ENCODE measurements around the gene TIGD6.
A peak's percentile ranks its signal among the peaks of the same experiment; 100 is the strongest.
"Not testable (repeated sequence)": the region's sequence is repeated elsewhere in the genome, so short reads cannot be mapped to it uniquely, and the experiment has no call there.

Gene TIGD6

GRCh38 chr5:150000256-150000989 lies at the start of gene TIGD6, which contains the start of gene HMGXB3:
Gene TIGD6 (minus strand): TSS chr5:150000654. CDS start chr5:149996348, 4,306 bp downstream.
Gene HMGXB3 (plus strand): TSS chr5:150000739. CDS start chr5:150004853, 4,114 bp downstream.
- DNase-seq, result peak; percentile 78

DNA sequence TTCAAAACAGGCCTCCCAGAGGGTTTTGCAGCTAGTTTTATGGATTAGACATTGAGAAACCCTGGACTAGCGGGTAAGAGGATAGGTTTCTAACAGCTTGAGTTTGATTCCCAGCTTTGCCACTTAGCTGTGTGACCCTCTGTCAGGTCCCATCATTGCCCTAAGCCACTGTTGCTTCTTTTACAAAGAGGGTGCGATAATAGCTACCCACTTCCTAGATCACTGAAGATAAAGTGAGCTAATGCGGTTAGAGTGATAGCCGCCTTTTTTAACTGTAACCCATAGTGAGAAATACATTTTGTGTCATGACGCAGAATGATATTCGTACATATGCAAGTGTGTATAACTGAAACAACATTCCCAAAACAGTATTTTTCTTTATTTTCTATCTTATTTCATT lies 45.6 kb upstream of the TIGD6 start:
- no peak for DNase-seq

- DNase-seq, result no peak
Measured at GRCh38 chr5:150045549-150045948, 45.1 kb upstream of the TIGD6 start.

DNA sequence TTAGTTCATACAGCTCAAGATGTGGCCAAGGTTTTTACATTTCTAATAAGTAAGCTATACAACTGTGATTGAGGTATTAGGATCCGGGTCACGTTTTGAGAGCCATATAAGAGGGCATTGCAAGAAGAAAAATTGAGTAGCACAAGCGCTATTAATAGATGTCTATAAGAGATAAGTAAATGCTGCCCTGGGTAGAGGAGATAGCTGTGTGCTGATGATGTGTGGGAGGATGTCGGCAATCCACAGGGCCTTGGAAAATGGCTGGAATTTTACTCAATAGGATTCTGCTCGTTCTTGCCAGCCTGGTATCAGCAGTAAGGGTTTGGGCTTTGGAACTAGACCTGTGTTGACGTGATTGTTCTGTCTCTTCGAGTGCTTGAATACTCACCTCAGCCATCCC lies 44.3 kb upstream of the TIGD6 start:
- DNase-seq, result no peak

- no peak for DNase-seq
Measured at GRCh38 chr5:150044329-150044681, 43.9 kb upstream of the TIGD6 start.

- no peak for DNase-seq
Measured at GRCh38 chr5:150043657-150044328, 43.3 kb upstream of the TIGD6 start.

DNA sequence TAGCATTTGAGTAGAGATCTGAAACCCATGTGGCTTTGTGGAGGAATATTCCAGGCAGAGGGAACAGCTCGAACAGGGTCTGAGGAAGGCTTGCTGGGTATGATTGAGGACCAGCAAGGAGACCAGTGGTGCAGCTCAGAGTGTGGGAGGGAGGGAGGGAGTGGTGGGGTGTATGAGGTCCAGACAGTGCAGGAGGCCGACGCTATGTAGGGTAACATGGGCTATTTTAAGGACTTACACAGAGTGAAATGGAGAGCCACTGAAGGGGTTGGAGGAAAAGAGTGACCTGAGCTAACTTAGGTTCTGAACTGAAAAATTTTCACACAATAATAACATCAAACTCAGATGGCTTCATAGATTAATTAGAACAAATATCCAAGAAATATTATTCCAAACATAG lies 42.0 kb upstream of the TIGD6 start:
- no peak for DNase-seq

- DNase-seq, result no peak
Measured at GRCh38 chr5:150038547-150038946, 38.1 kb upstream of the TIGD6 start.

GRCh38 chr5:150036513-150036912 lies 36.1 kb upstream of the TIGD6 start:
- DNase-seq, result no peak

GRCh38 chr5:150035139-150035895 lies 34.9 kb upstream of the TIGD6 start:
- no peak for DNase-seq

- no peak for DNase-seq
Measured at GRCh38 chr5:150034662-150035061, 34.2 kb upstream of the TIGD6 start.

GRCh38 chr5:150033334-150033733 lies 32.9 kb upstream of the TIGD6 start:
- no peak for DNase-seq

DNA sequence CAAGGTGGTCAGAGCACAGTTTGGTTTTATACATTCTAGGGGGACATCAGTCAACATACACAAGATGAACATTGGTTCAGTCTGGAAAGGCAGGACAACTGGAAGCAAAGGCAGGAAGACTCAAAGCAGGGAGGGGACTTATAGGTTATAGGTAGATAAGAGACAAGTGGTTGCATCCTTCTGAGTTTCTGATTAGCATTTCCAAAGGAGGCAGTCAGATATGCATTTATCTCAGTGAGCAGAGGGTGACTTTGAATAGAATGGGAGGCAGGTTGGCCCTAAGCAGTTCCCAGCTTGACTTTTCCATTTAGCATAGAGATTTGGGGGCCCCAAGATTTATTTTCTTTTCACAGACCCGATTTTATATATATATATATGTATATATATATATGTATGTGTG lies 27.6 kb upstream of the TIGD6 start:
- not testable (repeated sequence) for DNase-seq

- DNase-seq, result no peak
Measured at GRCh38 chr5:150026682-150027172, 26.3 kb upstream of the TIGD6 start.

GRCh38 chr5:150024346-150024984 lies 24.0 kb upstream of the TIGD6 start:
- DNase-seq, result no peak

DNA sequence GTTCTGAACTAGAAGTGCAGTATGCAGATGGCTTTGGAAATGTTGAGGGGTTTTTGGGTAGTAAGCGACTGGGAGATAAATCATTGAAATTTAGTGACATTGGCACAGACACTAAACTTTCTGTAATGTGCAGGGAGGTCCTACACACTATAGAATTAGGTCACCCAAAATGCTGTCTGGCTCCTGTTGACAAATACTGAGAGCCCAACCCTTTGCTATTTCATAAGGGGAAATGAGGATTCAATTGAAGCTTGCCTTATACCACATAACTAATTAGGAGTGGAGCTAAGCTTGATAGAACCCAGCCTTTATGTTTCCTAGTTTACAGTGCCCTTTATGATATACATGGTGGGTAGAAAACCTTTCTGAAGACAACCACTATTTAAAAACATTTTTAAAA lies 22.7 kb upstream of the TIGD6 start:
- no peak for DNase-seq

- no peak for DNase-seq
Measured at GRCh38 chr5:150022681-150023080, 22.2 kb upstream of the TIGD6 start.

DNA sequence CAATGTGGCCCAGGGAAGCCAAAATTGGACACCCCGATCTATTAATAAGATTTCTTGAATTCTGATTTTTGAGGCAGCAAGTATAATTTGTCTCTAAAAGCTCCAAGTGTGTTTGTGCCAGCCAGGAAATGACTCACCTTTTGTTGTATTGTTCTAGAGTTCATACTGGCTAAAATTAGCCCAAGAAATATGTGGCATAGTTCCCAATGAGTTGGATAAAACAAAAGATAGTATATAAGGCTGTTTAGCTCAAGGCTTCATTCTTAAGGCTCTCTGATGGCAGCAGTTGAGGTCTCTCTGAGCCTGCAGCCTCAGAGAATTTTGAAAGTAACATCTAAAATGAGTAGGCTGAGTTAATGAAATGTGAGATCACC lies 21.7 kb upstream of the TIGD6 start:
- DNase-seq, result no peak

GRCh38 chr5:150021491-150022157 lies 21.2 kb upstream of the TIGD6 start:
- DNase-seq, result no peak

DNA sequence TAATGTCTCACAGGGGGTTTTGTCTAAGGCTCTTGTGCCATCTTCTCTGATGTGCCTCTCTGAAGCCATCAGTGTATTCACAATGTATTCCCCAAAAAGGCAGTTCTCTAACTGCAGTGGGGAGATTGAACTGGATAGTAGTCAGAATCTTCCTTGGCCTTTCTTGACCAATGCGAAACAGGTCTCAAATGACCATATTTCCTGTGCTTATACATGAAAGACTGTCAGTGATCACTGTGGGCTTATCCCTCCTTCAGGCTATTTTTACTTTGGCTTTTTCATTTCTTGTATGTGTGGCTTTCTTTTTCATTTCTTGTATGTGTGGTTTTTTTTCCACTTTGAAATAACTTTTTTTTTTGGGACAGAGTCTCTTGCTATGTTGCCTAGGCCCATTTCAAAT lies 19.8 kb upstream of the TIGD6 start:
- no peak for DNase-seq

GRCh38 chr5:150017226-150018005 lies 17.0 kb upstream of the TIGD6 start:
- DNase-seq, result no peak

GRCh38 chr5:150016537-150016936 lies 16.1 kb upstream of the TIGD6 start:
- DNase-seq, result no peak

Measured in SIG-M5 (cell line).